Ovary (tissue), 3 donors: ENCODE data around the gene OTP.

Source experiments
- EP300 ChIP-seq: sonication (generic); formaldehyde crosslinking; IDR thresholded peaks from one replicate; pipeline ENCODE4 v1.6.1; 2017; ENCODE audit warnings: antibody characterized with exemption
- TF ChIP-seq, protein P1 (sequence below), 3 donors: fragments of 450-650 bp in 2 of 3; fragments of 200-600 bp in 1 of 3; IDR thresholded peaks; one replicate each; pipeline versions ENCODE4 v1.5.1 to v1.8.0; 2016 to 2022; ENCODE audit warnings: antibody characterized with exemption in 3 of 3, mild to moderate bottlenecking in 1 of 3
- donor health status: DM: no; HTN: no; CAD: no.

DNA sequence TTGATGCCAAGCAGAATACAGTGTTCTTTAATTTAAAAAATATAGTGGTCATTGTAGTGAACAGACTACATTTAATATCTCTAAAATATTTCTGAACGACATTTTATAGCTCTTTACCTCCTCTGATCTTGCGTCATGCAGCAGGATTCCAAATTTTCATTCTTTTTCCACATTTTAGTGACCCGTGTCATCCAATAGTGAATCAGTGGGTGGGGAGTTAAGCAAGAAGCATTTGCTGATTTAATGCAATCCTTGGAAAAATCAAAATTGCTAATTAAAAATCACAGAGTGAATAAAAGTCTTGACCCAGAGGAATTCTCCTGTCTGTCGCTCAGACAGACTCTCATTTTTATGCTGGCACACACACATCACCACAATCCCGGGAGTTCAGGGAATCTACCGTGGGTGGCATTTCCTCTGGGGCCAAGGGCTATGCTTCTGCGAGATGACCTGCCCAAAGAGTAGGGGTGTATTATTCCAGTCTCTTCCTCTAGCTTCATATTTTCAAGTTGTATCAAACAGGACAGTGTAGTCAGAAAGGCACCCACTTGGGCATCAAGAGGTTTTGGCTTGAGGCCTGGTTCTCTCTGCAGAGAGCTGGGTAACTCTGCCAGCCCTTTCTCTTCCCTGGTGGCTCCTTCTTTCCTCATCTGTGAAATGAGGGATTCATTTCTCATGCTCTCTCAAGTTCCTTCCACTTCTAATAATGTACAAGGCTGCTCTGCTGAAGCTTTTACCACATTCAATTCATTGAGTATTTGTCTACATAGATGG, 24.8 kb upstream of the OTP start:
- no peak for TF ChIP-seq EP300
- TF ChIP-seq, protein P1, sequence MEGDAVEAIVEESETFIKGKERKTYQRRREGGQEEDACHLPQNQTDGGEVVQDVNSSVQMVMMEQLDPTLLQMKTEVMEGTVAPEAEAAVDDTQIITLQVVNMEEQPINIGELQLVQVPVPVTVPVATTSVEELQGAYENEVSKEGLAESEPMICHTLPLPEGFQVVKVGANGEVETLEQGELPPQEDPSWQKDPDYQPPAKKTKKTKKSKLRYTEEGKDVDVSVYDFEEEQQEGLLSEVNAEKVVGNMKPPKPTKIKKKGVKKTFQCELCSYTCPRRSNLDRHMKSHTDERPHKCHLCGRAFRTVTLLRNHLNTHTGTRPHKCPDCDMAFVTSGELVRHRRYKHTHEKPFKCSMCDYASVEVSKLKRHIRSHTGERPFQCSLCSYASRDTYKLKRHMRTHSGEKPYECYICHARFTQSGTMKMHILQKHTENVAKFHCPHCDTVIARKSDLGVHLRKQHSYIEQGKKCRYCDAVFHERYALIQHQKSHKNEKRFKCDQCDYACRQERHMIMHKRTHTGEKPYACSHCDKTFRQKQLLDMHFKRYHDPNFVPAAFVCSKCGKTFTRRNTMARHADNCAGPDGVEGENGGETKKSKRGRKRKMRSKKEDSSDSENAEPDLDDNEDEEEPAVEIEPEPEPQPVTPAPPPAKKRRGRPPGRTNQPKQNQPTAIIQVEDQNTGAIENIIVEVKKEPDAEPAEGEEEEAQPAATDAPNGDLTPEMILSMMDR (IDR thresholded peaks at IDR 0.05) = no peak
